HEK293 (cell line): ENCODE data around the gene RRP1.

Experiments used
- CTCF ChIP-seq: fragments of 450-650 bp; formaldehyde crosslinking; IDR thresholded peaks from 2 replicates; pipeline ENCODE4 v1.5.1; 2016; ENCODE audit warnings: missing biosample characterization, missing genetic modification characterization
- GFI1B ChIP-seq: fragments of 450-650 bp; formaldehyde crosslinking; IDR thresholded peaks from 2 replicates; pipeline ENCODE4 v1.5.1; 2016; ENCODE audit warnings: missing biosample characterization, missing genetic modification characterization
- KLF17 ChIP-seq: fragments of 450-650 bp; formaldehyde crosslinking; IDR thresholded peaks from 2 replicates; pipeline ENCODE4 v1.5.1; 2016; ENCODE audit warnings: missing biosample characterization, missing genetic modification characterization
- SETDB1 ChIP-seq: IDR thresholded peaks from one replicate; pipeline ENCODE4 v1.6.1; 2017; ENCODE audit warnings: mild to moderate bottlenecking, low read length, moderate library complexity, mixed read lengths; ENCODE audit not compliant: insufficient read length
- SP7 ChIP-seq: fragments of 450-650 bp; formaldehyde crosslinking; IDR thresholded peaks from 2 replicates; pipeline ENCODE4 v1.5.1; 2016; ENCODE audit warnings: missing biosample characterization, missing genetic modification characterization
- ZBTB21 ChIP-seq: fragments of 450-650 bp; formaldehyde crosslinking; IDR thresholded peaks from 2 replicates; pipeline ENCODE4 v1.5.1; 2017; ENCODE audit warnings: missing biosample characterization, missing genetic modification characterization
- ZBTB44 ChIP-seq: fragments of 450-650 bp; IDR thresholded peaks from 2 replicates; pipeline ENCODE4 v1.5.1; 2018; ENCODE audit warnings: missing biosample characterization, mild to moderate bottlenecking, missing genetic modification characterization
- ZBTB49 ChIP-seq: fragments of 450-650 bp; formaldehyde crosslinking; IDR thresholded peaks from 2 replicates; pipeline ENCODE4 v1.5.1; 2016; ENCODE audit warnings: missing biosample characterization, missing genetic modification characterization, low read depth
- ZBTB8A ChIP-seq: fragments of 450-650 bp; formaldehyde crosslinking; IDR thresholded peaks from 2 replicates; pipeline ENCODE4 v1.5.1; 2016; ENCODE audit warnings: missing biosample characterization, missing genetic modification characterization
- ZNF140 ChIP-seq: fragments of 450-650 bp; formaldehyde crosslinking; IDR thresholded peaks from 2 replicates; pipeline ENCODE4 v1.5.1; 2016; ENCODE audit warnings: missing biosample characterization, missing genetic modification characterization
- ZNF169 ChIP-seq: fragments of 450-650 bp; formaldehyde crosslinking; IDR thresholded peaks from 2 replicates; pipeline ENCODE4 v1.5.1; 2016; ENCODE audit warnings: missing biosample characterization, missing genetic modification characterization
- ZNF174 ChIP-seq: fragments of 450-650 bp; formaldehyde crosslinking; IDR thresholded peaks from 2 replicates; pipeline ENCODE4 v1.5.0; 2017; ENCODE audit warnings: missing biosample characterization, mild to moderate bottlenecking, missing genetic modification characterization
- ZNF19 ChIP-seq: fragments of 450-650 bp; formaldehyde crosslinking; IDR thresholded peaks from 2 replicates; pipeline ENCODE4; 2016; ENCODE audit warnings: missing biosample characterization, missing genetic modification characterization, low read depth
- ZNF202 ChIP-seq: fragments of 450-650 bp; formaldehyde crosslinking; IDR thresholded peaks from 2 replicates; pipeline ENCODE4 v1.5.1; 2016; ENCODE audit warnings: missing biosample characterization, missing genetic modification characterization, borderline replicate concordance
- ZNF24 ChIP-seq: fragments of 450-650 bp; formaldehyde crosslinking; IDR thresholded peaks from 2 replicates; pipeline ENCODE4 v1.5.1; 2016; ENCODE audit warnings: missing biosample characterization, missing genetic modification characterization
- ZNF248 ChIP-seq: fragments of 450-650 bp; formaldehyde crosslinking; IDR thresholded peaks from 2 replicates; pipeline ENCODE4 v1.5.1; 2017; ENCODE audit warnings: missing biosample characterization, missing genetic modification characterization
- ZNF311 ChIP-seq: fragments of 450-650 bp; formaldehyde crosslinking; IDR thresholded peaks from 2 replicates; pipeline ENCODE4 v1.5.1; 2017; ENCODE audit warnings: missing biosample characterization, missing genetic modification characterization, borderline replicate concordance
- ZNF341 ChIP-seq: fragments of 450-650 bp; formaldehyde crosslinking; IDR thresholded peaks from 2 replicates; pipeline ENCODE4; 2016; ENCODE audit warnings: low read depth, missing biosample characterization, missing genetic modification characterization
- ZNF354C ChIP-seq: fragments of 450-650 bp; formaldehyde crosslinking; IDR thresholded peaks from 2 replicates; pipeline ENCODE4 v1.5.1; 2016; ENCODE audit warnings: missing biosample characterization, missing genetic modification characterization, low read depth, borderline replicate concordance
- ZNF426 ChIP-seq: fragments of 450-650 bp; formaldehyde crosslinking; IDR thresholded peaks from 2 replicates; pipeline ENCODE4 v1.5.1; 2017; ENCODE audit warnings: missing biosample characterization, missing genetic modification characterization, mild to moderate bottlenecking, inconsistent platforms, moderate library complexity
- ZNF501 ChIP-seq: fragments of 450-650 bp; formaldehyde crosslinking; IDR thresholded peaks from 2 replicates; pipeline ENCODE4 v1.5.1; 2016; ENCODE audit warnings: missing biosample characterization, missing genetic modification characterization
- ZNF529 ChIP-seq: fragments of 450-650 bp; formaldehyde crosslinking; IDR thresholded peaks from 2 replicates; pipeline ENCODE4 v1.5.1; 2017; ENCODE audit warnings: missing genetic modification characterization, missing biosample characterization; ENCODE audit not compliant: insufficient replicate concordance
- ZNF544 ChIP-seq: fragments of 450-650 bp; formaldehyde crosslinking; IDR thresholded peaks from 2 replicates; pipeline ENCODE4 v1.5.0; 2017; ENCODE audit warnings: missing biosample characterization, missing genetic modification characterization
- ZNF610 ChIP-seq: fragments of 450-650 bp; formaldehyde crosslinking; IDR thresholded peaks from 2 replicates; pipeline ENCODE4 v1.5.1; 2016; ENCODE audit warnings: missing biosample characterization, missing genetic modification characterization, borderline replicate concordance
- ZNF658 ChIP-seq: fragments of 450-650 bp; formaldehyde crosslinking; IDR thresholded peaks from 2 replicates; pipeline ENCODE4; 2016; ENCODE audit warnings: missing biosample characterization, missing genetic modification characterization
- ZNF692 ChIP-seq: fragments of 450-650 bp; formaldehyde crosslinking; IDR thresholded peaks from 2 replicates; pipeline ENCODE4 v1.5.1; 2016; ENCODE audit warnings: missing biosample characterization, missing genetic modification characterization
- ZNF837 ChIP-seq: fragments of 450-650 bp; formaldehyde crosslinking; IDR thresholded peaks from 2 replicates; pipeline ENCODE4 v1.5.1; 2016; ENCODE audit warnings: missing biosample characterization, missing genetic modification characterization
- ZXDB ChIP-seq: fragments of 450-650 bp; formaldehyde crosslinking; IDR thresholded peaks from 2 replicates; pipeline ENCODE4 v1.5.1; 2016; ENCODE audit warnings: missing biosample characterization, missing genetic modification characterization
- TF ChIP-seq, protein P1 (sequence below): fragments of 450-650 bp; formaldehyde crosslinking; optimal IDR thresholded peaks from 2 replicates; pipeline ENCODE3; 2016; ENCODE audit warnings: missing biosample characterization, mild to moderate bottlenecking, missing genetic modification characterization
- TF ChIP-seq, protein P2 (sequence below): fragments of 450-650 bp; formaldehyde crosslinking; IDR thresholded peaks from 2 replicates; pipeline ENCODE4 v1.5.1; 2017; ENCODE audit warnings: missing biosample characterization, mild to moderate bottlenecking, missing genetic modification characterization, moderate library complexity

RRP1 gene

DNA sequence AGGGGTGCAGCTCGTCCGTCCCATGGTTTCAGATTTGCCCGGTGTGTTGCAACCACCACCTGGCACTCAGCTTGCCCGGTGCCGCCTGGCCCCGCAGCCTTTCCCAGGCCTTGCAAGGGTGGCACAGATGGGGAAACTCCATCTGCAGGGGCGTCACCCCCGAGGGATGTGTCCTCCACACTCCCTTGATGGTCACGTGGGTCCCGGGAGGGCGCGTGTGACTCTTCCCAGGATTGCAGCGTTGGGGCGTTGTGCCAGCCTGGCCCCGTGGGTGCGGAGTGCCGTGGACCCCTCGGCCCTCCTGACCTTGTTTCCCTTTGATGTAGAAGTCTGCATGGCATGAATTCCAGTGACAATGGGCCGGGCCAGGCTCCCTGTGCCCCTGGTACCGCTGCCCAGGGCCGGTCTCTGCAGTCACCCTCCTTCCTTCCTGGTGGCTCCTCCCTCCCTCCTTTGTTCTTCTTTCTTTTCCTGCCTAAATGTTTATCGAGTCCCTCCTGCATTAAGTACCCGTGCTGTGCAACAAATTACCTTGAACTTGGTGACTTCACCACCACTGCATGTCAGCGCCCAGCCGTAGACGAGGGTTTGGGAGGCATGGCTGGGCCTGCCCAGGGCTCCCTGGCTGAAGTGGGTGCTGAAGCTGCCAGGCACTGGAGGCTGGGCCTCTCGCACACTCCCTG lies 22.9 kb downstream of the RRP1 start (continued):
- TF ChIP-seq SETDB1 (no peak), ZBTB49 (tag by site-specific recombination) (no peak), CTCF (tag by site-specific recombination) (no peak), SP7 (tag by site-specific recombination) (peak; percentile 48; the same call in 1 of the 2 replicates), ZNF658 (tag by site-specific recombination) (no peak), ZNF140 (tag by site-specific recombination) (no peak), ZNF529 (tag by site-specific recombination) (no peak), ZNF692 (peak; percentile 72), ZBTB8A (tag by site-specific recombination) (peak; percentile 45; the same call in 1 of the 2 replicates), GFI1B (tag by site-specific recombination) (no peak), ZNF354C (tag by site-specific recombination) (no peak), ZXDB (tag by site-specific recombination) (no peak), ZNF837 (tag by site-specific recombination) (no peak), KLF17 (tag by site-specific recombination) (peak; percentile 95), ZNF248 (no peak), ZBTB21 (tag by site-specific recombination) (no peak), ZNF426 (tag by site-specific recombination) (no peak), ZNF544 (no peak), ZNF610 (no peak), ZNF202 (tag by site-specific recombination) (no peak), ZNF24 (tag by site-specific recombination) (no peak), ZNF501 (tag by site-specific recombination) (no peak), ZNF174 (tag by site-specific recombination) (no peak), ZBTB44 (tag by site-specific recombination) (peak; percentile 94), ZNF19 (tag by site-specific recombination) (no peak), ZNF311 (tag by site-specific recombination) (no peak), ZNF341 (no peak), ZNF169 (no peak)
- TF ChIP-seq, protein P1, sequence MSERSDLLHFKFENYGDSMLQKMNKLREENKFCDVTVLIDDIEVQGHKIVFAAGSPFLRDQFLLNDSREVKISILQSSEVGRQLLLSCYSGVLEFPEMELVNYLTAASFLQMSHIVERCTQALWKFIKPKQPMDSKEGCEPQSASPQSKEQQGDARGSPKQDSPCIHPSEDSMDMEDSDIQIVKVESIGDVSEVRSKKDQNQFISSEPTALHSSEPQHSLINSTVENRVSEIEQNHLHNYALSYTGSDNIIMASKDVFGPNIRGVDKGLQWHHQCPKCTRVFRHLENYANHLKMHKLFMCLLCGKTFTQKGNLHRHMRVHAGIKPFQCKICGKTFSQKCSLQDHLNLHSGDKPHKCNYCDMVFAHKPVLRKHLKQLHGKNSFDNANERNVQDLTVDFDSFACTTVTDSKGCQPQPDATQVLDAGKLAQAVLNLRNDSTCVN (tag by site-specific recombination): no peak
- TF ChIP-seq, protein P2, sequence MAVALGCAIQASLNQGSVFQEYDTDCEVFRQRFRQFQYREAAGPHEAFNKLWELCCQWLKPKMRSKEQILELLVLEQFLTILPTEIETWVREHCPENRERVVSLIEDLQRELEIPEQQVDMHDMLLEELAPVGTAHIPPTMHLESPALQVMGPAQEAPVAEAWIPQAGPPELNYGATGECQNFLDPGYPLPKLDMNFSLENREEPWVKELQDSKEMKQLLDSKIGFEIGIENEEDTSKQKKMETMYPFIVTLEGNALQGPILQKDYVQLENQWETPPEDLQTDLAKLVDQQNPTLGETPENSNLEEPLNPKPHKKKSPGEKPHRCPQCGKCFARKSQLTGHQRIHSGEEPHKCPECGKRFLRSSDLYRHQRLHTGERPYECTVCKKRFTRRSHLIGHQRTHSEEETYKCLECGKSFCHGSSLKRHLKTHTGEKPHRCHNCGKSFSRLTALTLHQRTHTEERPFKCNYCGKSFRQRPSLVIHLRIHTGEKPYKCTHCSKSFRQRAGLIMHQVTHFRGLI: peak; percentile 86
